HEK293 (cell line): ENCODE data around the gene IRX3.
A peak's percentile ranks its signal among the peaks of the same experiment; 100 is the strongest.

Experiments
- HOXD13 ChIP-seq: sonication (generic); formaldehyde crosslinking; IDR thresholded peaks from 2 replicates; pipeline ENCODE4 v1.8.0; 2022; ENCODE audit warnings: missing genetic modification reagents, borderline replicate concordance
- IKZF3 ChIP-seq: fragments of 450-650 bp; IDR thresholded peaks from 2 replicates; pipeline ENCODE4 v1.5.0; 2018; ENCODE audit warnings: missing biosample characterization, mild to moderate bottlenecking, missing genetic modification characterization, moderate library complexity
- MYNN ChIP-seq: fragments of 450-650 bp; formaldehyde crosslinking; IDR thresholded peaks from 2 replicates; pipeline ENCODE4 v1.5.1; 2016; ENCODE audit warnings: missing biosample characterization, missing genetic modification characterization, borderline replicate concordance
- MZF1 ChIP-seq: fragments of 450-650 bp; formaldehyde crosslinking; IDR thresholded peaks from 2 replicates; pipeline ENCODE4 v1.5.1; 2017; ENCODE audit warnings: missing biosample characterization, missing genetic modification characterization, borderline replicate concordance
- OSR2 ChIP-seq: fragments of 450-650 bp; formaldehyde crosslinking; IDR thresholded peaks from 2 replicates; pipeline ENCODE4 v1.5.1; 2016; ENCODE audit warnings: missing biosample characterization, missing genetic modification characterization
- SETDB1 ChIP-seq: IDR thresholded peaks from one replicate; pipeline ENCODE4 v1.6.1; 2017; ENCODE audit warnings: mild to moderate bottlenecking, low read length, moderate library complexity, mixed read lengths; ENCODE audit not compliant: insufficient read length
- WT1 ChIP-seq: fragments of 450-650 bp; formaldehyde crosslinking; IDR thresholded peaks from 2 replicates; pipeline ENCODE4 v1.5.1; 2016; ENCODE audit warnings: missing biosample characterization, missing genetic modification characterization
- ZBTB17 ChIP-seq: fragments of 450-650 bp; formaldehyde crosslinking; IDR thresholded peaks from 2 replicates; pipeline ENCODE4 v1.5.1; 2016; ENCODE audit warnings: missing biosample characterization, missing genetic modification characterization
- ZBTB48 ChIP-seq: fragments of 450-650 bp; formaldehyde crosslinking; IDR thresholded peaks from 2 replicates; pipeline ENCODE4 v1.5.1; 2016; ENCODE audit warnings: missing biosample characterization, missing genetic modification characterization
- ZIC2 ChIP-seq: fragments of 450-650 bp; formaldehyde crosslinking; IDR thresholded peaks from 2 replicates; pipeline ENCODE4 v1.5.1; 2016; ENCODE audit warnings: missing biosample characterization, missing genetic modification characterization
- ZNF169 ChIP-seq: fragments of 450-650 bp; formaldehyde crosslinking; IDR thresholded peaks from 2 replicates; pipeline ENCODE4 v1.5.1; 2016; ENCODE audit warnings: missing biosample characterization, missing genetic modification characterization
- ZNF211 ChIP-seq: fragments of 450-650 bp; formaldehyde crosslinking; IDR thresholded peaks from 2 replicates; pipeline ENCODE4 v1.5.1; 2016; ENCODE audit warnings: low read depth, missing biosample characterization, missing genetic modification characterization
- ZNF214 ChIP-seq: fragments of 450-650 bp; formaldehyde crosslinking; IDR thresholded peaks from 2 replicates; pipeline ENCODE4 v1.5.1; 2017; ENCODE audit warnings: missing biosample characterization, mild to moderate bottlenecking, missing genetic modification characterization, borderline replicate concordance
- ZNF341 ChIP-seq: fragments of 450-650 bp; formaldehyde crosslinking; IDR thresholded peaks from 2 replicates; pipeline ENCODE4; 2016; ENCODE audit warnings: low read depth, missing biosample characterization, missing genetic modification characterization
- ZNF366 ChIP-seq: fragments of 450-650 bp; formaldehyde crosslinking; conservative IDR thresholded peaks from 2 replicates; pipeline ENCODE4 v1.5.1; 2016; ENCODE audit warnings: missing biosample characterization, missing genetic modification characterization
- ZNF404 ChIP-seq: fragments of 450-650 bp; formaldehyde crosslinking; IDR thresholded peaks from 2 replicates; pipeline ENCODE4 v1.5.1; 2017; ENCODE audit warnings: missing biosample characterization, missing genetic modification characterization
- ZNF654 ChIP-seq: fragments of 450-650 bp; formaldehyde crosslinking; IDR thresholded peaks from 2 replicates; pipeline ENCODE4 v1.5.1; 2016; ENCODE audit warnings: low read depth, missing biosample characterization, missing genetic modification characterization
- ZNF658 ChIP-seq: fragments of 450-650 bp; formaldehyde crosslinking; IDR thresholded peaks from 2 replicates; pipeline ENCODE4; 2016; ENCODE audit warnings: missing biosample characterization, missing genetic modification characterization
- ZNF660 ChIP-seq: fragments of 450-650 bp; IDR thresholded peaks from 2 replicates; pipeline ENCODE4 v1.5.1; 2018; ENCODE audit warnings: missing biosample characterization, mild to moderate bottlenecking, missing genetic modification characterization
- ZSCAN30 ChIP-seq: fragments of 450-650 bp; IDR thresholded peaks from 2 replicates; pipeline ENCODE4 v1.5.1; 2018; ENCODE audit warnings: missing biosample characterization, mild to moderate bottlenecking, missing genetic modification characterization, moderate library complexity
- ZXDB ChIP-seq: fragments of 450-650 bp; formaldehyde crosslinking; IDR thresholded peaks from 2 replicates; pipeline ENCODE4 v1.5.1; 2016; ENCODE audit warnings: missing biosample characterization, missing genetic modification characterization
- TF ChIP-seq, protein P1 (sequence below): fragments of 450-650 bp; formaldehyde crosslinking; IDR thresholded peaks from 2 replicates; pipeline ENCODE4 v1.5.1; 2016; ENCODE audit warnings: missing biosample characterization, missing genetic modification characterization
- TF ChIP-seq, protein P2 (sequence below): fragments of 450-650 bp; formaldehyde crosslinking; IDR thresholded peaks from 2 replicates; pipeline ENCODE4 v1.5.1; 2017; ENCODE audit warnings: missing biosample characterization, missing genetic modification characterization
- TF ChIP-seq, protein P3 (sequence below): fragments of 450-650 bp; formaldehyde crosslinking; IDR thresholded peaks from 2 replicates; pipeline ENCODE4 v1.5.1; 2016; ENCODE audit warnings: missing biosample characterization, missing genetic modification characterization, low read depth
- TF ChIP-seq, protein P4 (sequence below): fragments of 450-650 bp; formaldehyde crosslinking; optimal IDR thresholded peaks from 2 replicates; pipeline ENCODE3; 2016; ENCODE audit warnings: missing biosample characterization, mild to moderate bottlenecking, missing genetic modification characterization
- TF ChIP-seq, protein P5 (sequence below): fragments of 450-650 bp; formaldehyde crosslinking; IDR thresholded peaks from 2 replicates; pipeline ENCODE4 v1.5.0; 2017; ENCODE audit warnings: missing biosample characterization, missing genetic modification characterization, borderline replicate concordance
- TF ChIP-seq, protein P6 (sequence below): IDR thresholded peaks from 2 replicates; pipeline ENCODE4 v1.6.1; 2011; ENCODE audit warnings: mild to moderate bottlenecking, low read depth, low read length, borderline replicate concordance
- TF ChIP-seq, protein P7 (sequence below): fragments of 450-650 bp; formaldehyde crosslinking; IDR thresholded peaks from 2 replicates; pipeline ENCODE4 v1.5.1; 2016; ENCODE audit warnings: missing biosample characterization, missing genetic modification characterization

IRX3 gene

DNA sequence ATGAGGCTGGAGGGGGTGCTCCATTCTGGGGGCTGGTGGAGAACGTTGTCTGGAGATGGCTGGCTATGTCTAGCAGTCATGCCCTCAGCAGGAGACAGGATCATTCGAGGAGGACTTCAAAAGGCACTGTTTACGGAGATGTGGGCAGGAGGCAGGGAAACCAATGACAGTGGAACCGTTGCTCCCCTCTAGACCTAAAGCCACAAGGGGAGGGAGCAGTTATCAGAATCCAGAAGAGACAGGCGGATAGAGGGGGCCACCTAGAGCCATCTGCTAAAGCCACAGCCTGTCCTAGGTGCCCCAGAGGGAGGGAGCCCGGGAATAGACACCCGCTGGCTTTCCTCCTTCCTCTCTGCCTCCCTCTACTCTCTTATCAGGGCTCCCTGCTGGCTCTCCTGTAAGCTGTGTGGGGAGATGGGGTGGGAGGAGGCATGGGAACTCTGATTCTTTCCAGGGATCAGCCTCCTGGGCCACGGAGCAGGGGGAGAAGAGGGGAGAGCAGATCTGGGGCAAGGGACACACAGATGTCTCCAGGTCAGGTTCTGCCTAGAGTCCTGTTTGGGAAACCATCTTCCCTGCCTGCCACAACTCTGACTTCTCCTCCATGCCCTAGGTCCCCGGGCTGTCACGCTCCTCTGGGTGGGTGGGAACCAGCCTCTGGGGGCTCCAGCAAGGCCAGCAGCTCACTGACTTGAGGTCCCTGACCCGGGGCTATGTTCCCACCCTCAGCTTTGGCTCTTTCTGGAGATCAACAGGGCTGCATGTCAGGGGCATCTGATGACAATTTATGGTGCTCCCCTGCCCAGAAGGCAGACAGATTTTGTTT, 42.3 kb downstream of the IRX3 start (continued):
- TF ChIP-seq, protein P1, sequence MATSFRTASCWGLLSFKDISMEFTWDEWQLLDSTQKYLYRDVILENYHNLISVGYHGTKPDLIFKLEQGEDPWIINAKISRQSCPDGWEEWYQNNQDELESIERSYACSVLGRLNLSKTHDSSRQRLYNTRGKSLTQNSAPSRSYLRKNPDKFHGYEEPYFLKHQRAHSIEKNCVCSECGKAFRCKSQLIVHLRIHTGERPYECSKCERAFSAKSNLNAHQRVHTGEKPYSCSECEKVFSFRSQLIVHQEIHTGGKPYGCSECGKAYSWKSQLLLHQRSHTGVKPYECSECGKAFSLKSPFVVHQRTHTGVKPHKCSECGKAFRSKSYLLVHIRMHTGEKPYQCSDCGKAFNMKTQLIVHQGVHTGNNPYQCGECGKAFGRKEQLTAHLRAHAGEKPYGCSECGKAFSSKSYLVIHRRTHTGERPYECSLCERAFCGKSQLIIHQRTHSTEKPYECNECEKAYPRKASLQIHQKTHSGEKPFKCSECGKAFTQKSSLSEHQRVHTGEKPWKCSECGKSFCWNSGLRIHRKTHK (tag by site-specific recombination) = no peak
- no peak for TF ChIP-seq SETDB1
- no peak for TF ChIP-seq ZNF169
- no peak for TF ChIP-seq ZNF214
- TF ChIP-seq HOXD13 (CRISPR knock-in tag) = no peak
- no peak for TF ChIP-seq ZNF211 (tag by site-specific recombination)
- TF ChIP-seq ZNF404 = no peak
- TF ChIP-seq ZNF660 (tag by site-specific recombination) = no peak
- TF ChIP-seq, protein P2, sequence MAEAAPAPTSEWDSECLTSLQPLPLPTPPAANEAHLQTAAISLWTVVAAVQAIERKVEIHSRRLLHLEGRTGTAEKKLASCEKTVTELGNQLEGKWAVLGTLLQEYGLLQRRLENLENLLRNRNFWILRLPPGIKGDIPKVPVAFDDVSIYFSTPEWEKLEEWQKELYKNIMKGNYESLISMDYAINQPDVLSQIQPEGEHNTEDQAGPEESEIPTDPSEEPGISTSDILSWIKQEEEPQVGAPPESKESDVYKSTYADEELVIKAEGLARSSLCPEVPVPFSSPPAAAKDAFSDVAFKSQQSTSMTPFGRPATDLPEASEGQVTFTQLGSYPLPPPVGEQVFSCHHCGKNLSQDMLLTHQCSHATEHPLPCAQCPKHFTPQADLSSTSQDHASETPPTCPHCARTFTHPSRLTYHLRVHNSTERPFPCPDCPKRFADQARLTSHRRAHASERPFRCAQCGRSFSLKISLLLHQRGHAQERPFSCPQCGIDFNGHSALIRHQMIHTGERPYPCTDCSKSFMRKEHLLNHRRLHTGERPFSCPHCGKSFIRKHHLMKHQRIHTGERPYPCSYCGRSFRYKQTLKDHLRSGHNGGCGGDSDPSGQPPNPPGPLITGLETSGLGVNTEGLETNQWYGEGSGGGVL (tag by site-specific recombination) = peak; percentile 87
- TF ChIP-seq MZF1 (tag by site-specific recombination) = 0 out of 2 replicates have a peak, but pooled peaks have one; percentile 15
- TF ChIP-seq ZBTB48 (tag by site-specific recombination) = peak; percentile 69
- no peak for TF ChIP-seq ZXDB
- TF ChIP-seq ZNF654 (tag by site-specific recombination) = peak; percentile 17; the same call in 1 of the 2 replicates
- TF ChIP-seq, protein P3, sequence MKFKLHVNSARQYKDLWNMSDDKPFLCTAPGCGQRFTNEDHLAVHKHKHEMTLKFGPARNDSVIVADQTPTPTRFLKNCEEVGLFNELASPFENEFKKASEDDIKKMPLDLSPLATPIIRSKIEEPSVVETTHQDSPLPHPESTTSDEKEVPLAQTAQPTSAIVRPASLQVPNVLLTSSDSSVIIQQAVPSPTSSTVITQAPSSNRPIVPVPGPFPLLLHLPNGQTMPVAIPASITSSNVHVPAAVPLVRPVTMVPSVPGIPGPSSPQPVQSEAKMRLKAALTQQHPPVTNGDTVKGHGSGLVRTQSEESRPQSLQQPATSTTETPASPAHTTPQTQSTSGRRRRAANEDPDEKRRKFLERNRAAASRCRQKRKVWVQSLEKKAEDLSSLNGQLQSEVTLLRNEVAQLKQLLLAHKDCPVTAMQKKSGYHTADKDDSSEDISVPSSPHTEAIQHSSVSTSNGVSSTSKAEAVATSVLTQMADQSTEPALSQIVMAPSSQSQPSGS = no peak
- TF ChIP-seq, protein P4, sequence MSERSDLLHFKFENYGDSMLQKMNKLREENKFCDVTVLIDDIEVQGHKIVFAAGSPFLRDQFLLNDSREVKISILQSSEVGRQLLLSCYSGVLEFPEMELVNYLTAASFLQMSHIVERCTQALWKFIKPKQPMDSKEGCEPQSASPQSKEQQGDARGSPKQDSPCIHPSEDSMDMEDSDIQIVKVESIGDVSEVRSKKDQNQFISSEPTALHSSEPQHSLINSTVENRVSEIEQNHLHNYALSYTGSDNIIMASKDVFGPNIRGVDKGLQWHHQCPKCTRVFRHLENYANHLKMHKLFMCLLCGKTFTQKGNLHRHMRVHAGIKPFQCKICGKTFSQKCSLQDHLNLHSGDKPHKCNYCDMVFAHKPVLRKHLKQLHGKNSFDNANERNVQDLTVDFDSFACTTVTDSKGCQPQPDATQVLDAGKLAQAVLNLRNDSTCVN (tag by site-specific recombination) = no peak
- no peak for TF ChIP-seq MYNN (tag by site-specific recombination)
- TF ChIP-seq, protein P5, sequence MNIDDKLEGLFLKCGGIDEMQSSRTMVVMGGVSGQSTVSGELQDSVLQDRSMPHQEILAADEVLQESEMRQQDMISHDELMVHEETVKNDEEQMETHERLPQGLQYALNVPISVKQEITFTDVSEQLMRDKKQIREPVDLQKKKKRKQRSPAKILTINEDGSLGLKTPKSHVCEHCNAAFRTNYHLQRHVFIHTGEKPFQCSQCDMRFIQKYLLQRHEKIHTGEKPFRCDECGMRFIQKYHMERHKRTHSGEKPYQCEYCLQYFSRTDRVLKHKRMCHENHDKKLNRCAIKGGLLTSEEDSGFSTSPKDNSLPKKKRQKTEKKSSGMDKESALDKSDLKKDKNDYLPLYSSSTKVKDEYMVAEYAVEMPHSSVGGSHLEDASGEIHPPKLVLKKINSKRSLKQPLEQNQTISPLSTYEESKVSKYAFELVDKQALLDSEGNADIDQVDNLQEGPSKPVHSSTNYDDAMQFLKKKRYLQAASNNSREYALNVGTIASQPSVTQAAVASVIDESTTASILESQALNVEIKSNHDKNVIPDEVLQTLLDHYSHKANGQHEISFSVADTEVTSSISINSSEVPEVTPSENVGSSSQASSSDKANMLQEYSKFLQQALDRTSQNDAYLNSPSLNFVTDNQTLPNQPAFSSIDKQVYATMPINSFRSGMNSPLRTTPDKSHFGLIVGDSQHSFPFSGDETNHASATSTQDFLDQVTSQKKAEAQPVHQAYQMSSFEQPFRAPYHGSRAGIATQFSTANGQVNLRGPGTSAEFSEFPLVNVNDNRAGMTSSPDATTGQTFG (tag by site-specific recombination) = no peak
- TF ChIP-seq ZNF658 (tag by site-specific recombination) = no peak
- TF ChIP-seq ZBTB17 = peak; percentile 30; the same call in 1 of the 2 replicates
- TF ChIP-seq, protein P6, sequence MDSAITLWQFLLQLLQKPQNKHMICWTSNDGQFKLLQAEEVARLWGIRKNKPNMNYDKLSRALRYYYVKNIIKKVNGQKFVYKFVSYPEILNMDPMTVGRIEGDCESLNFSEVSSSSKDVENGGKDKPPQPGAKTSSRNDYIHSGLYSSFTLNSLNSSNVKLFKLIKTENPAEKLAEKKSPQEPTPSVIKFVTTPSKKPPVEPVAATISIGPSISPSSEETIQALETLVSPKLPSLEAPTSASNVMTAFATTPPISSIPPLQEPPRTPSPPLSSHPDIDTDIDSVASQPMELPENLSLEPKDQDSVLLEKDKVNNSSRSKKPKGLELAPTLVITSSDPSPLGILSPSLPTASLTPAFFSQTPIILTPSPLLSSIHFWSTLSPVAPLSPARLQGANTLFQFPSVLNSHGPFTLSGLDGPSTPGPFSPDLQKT = no peak
- TF ChIP-seq, protein P7, sequence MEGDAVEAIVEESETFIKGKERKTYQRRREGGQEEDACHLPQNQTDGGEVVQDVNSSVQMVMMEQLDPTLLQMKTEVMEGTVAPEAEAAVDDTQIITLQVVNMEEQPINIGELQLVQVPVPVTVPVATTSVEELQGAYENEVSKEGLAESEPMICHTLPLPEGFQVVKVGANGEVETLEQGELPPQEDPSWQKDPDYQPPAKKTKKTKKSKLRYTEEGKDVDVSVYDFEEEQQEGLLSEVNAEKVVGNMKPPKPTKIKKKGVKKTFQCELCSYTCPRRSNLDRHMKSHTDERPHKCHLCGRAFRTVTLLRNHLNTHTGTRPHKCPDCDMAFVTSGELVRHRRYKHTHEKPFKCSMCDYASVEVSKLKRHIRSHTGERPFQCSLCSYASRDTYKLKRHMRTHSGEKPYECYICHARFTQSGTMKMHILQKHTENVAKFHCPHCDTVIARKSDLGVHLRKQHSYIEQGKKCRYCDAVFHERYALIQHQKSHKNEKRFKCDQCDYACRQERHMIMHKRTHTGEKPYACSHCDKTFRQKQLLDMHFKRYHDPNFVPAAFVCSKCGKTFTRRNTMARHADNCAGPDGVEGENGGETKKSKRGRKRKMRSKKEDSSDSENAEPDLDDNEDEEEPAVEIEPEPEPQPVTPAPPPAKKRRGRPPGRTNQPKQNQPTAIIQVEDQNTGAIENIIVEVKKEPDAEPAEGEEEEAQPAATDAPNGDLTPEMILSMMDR = peak; percentile 86
- TF ChIP-seq ZNF366 = no peak
- no peak for TF ChIP-seq OSR2 (tag by site-specific recombination)
- TF ChIP-seq IKZF3 (tag by site-specific recombination) = peak; percentile 53
- TF ChIP-seq ZSCAN30 (tag by site-specific recombination) = no peak
- peak; percentile 70; the same call in 1 of the 2 replicates for TF ChIP-seq WT1 (tag by site-specific recombination)
- peak; percentile 95 for TF ChIP-seq ZIC2
- peak; percentile 97 for TF ChIP-seq ZNF341 (tag by site-specific recombination)
